Fibroblast of skin of scalp (primary cell): ENCODE measurements around the gene CARHSP1. TPM values are rescaled to one million over a fixed set of nuclear protein-coding genes. Genes with fewer than 3 reads are reported as not detected.
"Not testable (repeated sequence)": the region's sequence is repeated elsewhere in the genome, so short reads cannot be mapped to it uniquely, and the experiment has no call there.

Experiments used
- DNase-seq: peaks from one replicate; pipeline ENCODE4 v3.0.0-alpha.2; 2013
- polyA plus RNA-seq, 2 experiments: library from polyadenylated mRNA; unstranded; fragments of 120-200 nt; gene quantifications; one replicate each; pipeline ENCODE4 v1.2.1, GENCODE V29; 2013; ENCODE audit not compliant: insufficient read length in 2 of 2

CARHSP1 gene
- polyA plus RNA-seq (2013, experiment 1 of 2; ENCODE audit: insufficient read length) = 102 TPM
- polyA plus RNA-seq (2013, experiment 2 of 2; ENCODE audit: insufficient read length) = 90.4 TPM

DNA sequence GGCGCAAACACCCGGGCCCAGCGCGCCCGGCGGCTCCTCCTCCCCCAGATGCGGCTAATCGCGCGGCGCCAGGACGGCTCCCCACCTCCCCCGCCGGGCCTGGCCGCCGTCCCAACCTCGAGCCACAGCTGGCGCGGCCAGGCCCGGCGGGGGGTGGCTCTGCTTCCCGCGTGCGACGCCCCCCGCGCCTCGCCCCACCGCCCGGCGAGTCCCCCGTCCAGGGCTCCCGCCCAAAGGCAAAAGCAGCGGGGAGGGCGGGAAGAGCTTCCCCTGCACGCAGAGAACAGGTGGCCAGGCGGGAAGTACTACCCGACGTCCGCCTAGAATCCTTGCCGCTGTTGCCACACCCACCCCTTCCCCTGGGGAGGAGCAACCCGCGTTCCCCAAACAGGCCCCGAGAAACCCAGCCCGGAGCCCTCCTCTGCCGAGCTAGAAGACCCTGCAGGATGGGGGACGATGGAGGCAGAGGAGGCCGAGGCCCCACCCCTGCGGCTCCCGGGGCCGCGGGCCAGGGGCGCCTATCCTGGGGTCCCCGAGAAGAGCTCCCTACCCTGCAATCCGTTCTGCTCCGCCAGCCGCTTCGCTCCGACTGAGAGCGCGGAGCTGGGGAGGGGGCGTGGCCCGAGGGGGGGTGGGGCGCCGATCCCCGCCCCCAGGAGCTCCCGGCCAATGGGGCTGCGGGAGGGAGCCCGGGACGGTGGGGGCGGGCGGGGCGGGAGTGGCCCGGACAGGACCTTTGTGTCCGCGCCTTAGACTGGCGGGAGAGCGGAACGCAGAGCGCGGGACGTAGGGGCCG is at the start of gene CARHSP1:
Gene CARHSP1, minus strand, starts transcription at position 591 of the 796 bp plus-strand sequence. CDS start 9,678 bp downstream, outside the sequence.
- DNase-seq = peak; percentile 91

DNA sequence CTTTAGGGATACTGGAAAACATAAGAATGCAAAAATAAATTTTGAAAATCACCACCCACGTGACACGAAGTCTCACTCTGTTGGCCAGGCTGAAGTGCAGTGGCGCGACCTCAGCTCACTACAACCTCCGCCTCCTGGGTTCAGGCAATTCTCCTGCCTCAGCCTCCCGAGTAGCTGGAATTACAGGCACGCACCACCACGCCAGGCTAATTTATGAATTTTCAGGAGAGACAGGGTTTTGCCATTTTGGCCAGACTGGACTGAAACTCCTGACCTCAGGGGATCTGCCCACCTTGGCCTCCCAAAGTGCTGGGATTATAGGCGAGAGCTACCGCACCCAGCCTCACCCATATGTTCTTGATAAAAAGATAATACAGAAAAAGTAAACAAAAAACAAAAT is 48.5 kb upstream of the CARHSP1 start:
- not testable (repeated sequence) for DNase-seq

DNA sequence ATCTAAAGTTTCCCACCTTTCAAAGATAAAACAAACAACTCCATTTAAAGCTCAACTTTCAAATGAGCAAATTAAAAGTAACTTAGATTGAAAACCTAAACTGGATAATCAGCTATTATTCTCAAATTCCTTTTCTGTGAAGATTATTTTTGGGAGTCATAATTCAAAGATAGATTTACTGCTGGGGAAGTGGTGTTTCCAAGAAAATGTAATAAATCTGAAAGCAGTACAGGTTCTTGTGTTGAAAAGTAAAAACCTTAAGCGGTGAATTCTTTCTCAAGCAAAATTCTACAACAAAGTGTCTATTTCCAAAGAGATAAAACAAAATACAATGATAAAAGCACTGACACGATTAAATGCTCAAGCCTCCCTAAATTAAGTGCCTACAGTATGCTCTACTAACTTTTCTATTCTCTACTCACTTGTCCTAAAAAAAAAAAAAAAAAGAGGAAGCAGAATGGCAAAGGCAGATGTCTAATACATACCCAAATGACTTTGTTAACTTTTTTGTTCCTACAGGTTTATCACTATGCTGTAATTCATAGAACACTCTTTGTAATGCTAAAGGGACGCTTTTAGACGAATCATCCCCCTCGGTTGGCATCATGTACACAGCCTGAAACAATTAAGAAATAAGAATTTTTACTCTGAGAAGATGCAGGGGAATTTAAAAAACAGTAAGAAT is 47.9 kb upstream of the CARHSP1 start:
- no peak for DNase-seq

DNA sequence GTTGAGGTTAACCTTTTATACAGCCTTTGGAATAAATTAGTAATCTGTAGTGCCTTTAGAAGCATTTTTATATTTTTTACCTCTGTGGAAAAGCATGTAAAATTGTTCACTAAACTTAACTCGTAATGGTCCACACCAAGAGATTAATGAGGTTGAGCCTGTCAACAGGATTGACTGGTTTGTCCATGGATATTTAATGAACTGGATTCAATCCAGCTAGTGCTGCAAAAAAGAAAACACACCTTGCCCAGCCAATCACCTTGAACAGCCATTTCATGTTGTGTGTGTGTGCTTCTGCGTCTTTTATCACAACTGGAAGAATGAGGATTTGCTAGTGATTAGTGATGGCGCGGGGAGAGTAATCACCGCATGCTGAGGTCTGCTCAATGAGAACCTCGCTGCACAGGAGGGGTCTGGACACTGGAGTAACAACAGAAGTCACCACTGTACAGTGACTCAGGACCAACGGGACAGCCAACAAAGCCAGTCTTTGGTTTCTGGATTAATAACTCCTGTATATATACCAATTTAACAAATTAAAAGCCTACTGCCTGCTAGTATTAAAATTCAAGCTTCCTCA is 47.0 kb upstream of the CARHSP1 start:
- no peak for DNase-seq

DNA sequence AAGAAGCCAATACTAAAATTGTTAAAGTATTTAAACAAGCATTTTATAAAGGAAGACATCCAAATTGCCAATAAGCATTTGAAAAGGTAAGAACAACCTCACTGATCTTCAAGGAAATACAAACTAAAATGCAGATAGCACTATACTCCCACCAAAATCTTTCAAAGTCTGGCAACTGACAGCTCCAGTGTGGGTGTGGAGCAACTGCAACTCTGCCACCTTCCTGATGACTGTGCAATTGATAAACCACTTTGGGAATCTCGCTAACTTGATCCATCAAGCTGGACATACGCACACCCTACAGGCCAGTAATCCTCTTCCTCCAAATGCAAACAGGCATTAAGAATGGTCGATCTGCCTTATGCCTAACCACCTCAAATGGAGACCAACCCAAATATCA is 45.3 kb upstream of the CARHSP1 start:
- DNase-seq = no peak

DNA sequence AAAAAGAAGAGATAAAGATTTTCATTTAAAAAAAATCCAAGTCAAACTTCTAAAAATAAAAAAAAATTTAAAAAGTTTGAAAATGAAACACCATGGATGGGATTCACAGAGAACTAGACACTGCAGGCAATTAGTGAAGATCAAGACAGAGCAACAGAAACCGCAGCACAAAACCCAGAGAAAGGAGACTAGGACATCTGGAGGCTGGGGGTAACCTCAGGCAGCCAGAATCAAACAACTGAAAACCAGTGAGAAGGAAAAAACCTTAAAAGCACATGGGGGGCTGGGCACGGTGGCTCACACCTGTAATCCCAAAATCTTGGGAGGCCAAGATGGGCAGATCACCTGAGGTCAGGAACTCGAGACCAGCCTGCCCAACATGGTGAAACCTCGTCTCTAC is 44.0 kb upstream of the CARHSP1 start:
- DNase-seq = no peak

DNA sequence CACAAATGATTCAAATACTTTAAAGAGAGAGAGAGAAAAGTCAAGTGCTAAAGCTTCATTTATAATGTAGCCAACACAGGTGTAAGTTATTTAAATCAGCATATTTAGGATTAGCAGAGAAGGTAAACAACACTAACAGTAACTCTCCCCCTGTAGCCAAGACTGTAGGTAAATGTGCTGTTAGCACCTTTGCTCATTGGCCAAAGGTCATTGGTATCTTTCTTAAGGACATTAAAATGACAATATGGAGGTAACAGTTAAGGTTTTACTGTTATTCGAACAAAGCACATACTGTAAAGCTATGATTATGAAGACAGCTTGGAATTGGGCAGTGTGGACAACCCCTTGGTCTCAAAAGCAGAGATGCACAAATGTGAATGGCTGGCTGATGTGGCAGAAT is 42.0 kb upstream of the CARHSP1 start:
- DNase-seq = no peak

DNA sequence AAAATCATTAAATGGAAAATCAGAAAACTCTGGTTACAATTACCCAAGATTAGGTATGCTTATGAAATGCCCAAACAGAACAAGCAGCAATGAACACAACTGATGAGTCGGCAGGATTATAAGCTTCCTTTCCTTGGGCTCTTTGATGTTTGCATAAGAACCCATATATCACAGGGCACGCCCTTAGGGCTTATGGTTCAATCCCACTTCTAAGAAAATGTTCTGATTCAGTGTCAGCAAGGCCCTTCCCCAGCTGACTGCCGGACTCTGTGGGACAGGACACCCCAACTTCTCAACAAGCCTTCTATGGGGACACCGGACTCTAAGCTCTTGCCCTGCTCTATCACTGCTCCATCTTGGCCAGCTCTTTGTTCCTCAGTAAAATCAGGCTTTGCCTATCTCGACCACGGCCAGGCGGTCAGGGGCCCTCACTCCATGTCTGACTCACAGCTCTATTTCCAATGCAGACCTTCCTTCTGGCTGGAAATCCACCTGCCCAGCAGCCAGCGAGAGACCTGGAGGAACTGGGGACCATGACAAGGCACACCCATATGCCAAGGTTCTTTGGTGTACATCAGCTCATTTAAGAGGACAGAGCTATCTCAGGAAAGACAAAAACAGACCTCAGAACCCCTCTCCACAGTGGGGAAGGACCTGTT is 40.1 kb upstream of the CARHSP1 start:
- no peak for DNase-seq

DNA sequence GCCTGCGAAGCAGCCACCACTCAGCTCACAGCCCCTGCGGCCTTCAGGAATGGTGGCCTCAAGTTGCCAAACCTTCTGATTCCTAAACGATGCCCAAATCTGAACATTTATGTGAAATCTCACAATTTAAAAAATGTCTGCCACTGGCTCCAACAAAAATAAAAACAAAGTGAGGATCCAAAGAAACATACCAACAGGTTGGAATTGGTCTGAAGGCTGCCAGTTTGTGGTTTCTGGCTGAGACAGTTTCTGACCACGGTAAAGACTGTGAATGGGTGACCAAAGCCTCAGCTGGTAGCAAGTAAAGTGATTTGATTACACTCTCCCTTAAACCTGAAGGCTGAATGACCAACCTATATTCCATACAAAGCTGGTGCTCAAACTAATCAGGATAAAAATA is 38.3 kb upstream of the CARHSP1 start:
- no peak for DNase-seq

DNA sequence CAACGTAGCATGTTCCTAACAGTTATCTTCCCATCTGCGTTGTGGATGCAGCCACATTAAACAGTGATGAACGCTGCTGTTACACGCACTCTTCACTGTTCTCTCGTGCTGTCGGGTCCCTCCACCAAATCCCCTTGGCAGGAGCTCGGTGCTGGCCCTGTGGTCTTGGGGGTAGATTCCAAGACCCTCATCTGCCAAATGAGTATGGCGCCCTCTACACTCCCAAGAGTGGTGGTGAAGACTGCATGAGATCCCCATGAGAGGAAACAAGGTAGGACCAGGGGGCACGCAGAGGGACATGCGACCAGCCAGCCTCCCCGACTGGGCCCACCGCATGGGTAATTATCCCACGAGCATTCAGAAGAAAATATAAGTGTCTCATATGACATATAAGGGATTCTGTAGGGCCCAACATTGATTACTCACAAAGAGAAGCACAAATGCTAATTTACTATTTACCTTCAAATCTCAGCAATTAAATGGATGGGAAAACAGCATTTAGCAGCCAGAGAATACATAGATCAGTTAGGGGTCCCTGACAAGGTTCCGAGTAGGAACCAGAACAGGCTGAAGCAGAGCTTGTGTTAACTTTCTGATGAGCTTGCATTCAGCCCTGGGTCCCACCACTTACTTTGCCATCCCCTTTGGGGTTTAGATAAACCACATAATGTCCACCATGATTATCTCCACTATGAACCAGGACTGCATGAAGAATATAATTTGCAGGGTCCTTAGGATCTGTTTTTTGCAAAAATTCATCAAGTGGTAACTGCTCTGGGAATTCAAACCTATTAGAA is 37.2 kb upstream of the CARHSP1 start:
- DNase-seq = no peak

DNA sequence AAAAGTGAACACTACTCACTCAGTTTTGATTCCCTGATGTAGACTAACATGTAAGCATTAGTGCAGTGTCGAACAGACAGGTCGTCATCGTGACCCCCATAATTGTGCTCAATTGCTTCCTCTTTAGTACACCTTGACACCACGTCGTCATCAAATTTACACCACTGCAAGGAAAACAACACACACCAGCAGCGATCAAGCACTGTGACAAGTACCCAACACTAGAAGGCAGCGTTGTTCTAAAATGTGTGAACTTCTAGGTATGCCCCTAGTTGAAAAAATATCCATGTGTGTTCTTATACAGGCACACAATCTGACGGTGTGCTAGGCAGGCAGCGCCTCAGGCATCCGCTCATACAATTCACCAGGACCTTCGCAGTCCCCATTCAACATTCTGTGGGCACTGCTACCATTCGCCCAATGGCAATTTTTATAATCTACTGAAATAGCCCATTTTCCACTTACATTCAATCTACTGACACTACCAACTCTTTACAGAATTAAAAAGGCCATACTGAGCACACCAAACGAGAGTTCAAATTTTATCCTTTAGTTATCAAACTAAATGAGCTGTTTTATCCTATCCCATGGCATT is 36.5 kb upstream of the CARHSP1 start:
- peak; percentile 33 for DNase-seq

DNA sequence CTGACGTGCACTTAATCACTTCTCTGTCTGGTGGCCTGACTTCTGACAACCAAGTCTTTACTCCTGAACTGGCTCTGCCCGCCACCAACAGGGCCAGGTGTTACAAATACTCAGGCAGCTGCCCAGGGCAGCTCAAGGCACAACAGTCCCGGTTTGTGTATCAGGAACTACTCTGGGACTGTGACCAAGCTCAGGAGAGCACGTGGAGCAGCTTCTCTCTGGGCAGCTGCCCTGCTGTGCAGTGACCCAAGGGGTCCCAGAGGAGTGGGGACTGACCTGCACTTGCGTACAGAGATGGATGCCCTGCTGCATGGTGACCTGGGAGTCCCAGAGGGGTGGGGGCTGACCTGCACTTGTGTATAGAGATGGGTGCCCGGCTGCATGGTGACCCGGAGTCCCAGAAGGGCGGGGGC is 35.2 kb upstream of the CARHSP1 start:
- no peak for DNase-seq

DNA sequence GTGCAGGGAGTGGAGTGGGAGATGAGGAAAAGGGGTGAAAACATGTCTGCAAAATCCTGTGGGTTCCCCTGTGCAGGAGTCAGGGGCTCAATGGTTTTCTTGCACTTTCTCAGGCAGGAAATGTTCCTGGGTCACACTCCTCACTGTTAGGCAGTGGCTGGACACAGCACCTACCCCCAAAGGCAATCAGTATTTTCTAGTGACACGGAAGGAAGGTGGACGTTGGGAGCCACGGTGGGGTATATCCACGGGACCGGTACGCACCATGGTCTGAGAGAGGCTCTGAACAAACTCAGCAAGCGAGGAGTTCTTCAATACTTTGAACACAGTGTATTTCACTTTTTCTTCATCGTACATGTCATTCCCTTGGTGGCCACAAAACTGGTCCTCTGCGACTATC is 34.2 kb upstream of the CARHSP1 start:
- no peak for DNase-seq

DNA sequence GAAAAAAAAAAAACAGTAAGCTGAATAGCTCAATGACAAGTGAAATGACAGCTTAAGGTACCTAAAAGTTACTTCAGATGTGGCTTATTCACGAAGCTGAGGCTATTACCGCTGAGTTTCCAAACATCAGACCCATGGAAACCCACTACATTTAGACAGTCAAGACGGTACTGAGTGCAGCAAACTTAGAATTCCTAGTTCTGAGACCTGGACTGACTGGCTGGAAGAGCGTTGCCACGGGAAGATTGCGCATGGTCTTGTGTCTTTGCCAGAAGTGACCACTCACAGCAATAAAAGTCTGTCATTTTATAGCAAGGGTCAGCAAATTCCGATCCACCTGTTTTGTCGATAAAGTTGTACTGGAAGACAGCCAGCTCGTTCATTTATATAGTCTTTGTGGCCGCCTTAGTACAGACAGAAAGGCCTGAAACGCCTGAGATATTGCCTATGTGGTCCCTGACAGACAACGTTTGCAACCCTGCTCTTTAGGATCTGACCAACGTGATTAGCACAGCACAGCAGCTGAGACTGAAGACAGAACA is 32.6 kb upstream of the CARHSP1 start:
- DNase-seq = no peak

DNA sequence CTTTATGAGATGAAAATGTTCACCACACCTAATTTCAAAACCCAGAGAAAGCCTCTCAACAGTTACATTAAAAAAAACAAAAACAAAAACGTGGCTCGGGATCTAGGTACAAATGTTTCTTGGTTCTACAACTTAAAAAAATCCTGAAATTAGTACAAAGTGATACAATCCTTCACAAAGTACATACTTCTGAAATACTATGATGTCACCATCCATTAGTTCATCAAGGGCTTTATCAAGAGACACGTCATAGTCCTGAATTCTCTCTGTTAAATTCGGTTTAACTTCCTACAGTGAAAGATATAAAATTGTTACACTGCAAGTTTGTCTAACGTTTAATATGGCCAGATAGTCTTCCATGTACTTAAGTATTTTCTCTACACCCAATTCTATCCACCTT is 31.5 kb upstream of the CARHSP1 start:
- DNase-seq = no peak

DNA sequence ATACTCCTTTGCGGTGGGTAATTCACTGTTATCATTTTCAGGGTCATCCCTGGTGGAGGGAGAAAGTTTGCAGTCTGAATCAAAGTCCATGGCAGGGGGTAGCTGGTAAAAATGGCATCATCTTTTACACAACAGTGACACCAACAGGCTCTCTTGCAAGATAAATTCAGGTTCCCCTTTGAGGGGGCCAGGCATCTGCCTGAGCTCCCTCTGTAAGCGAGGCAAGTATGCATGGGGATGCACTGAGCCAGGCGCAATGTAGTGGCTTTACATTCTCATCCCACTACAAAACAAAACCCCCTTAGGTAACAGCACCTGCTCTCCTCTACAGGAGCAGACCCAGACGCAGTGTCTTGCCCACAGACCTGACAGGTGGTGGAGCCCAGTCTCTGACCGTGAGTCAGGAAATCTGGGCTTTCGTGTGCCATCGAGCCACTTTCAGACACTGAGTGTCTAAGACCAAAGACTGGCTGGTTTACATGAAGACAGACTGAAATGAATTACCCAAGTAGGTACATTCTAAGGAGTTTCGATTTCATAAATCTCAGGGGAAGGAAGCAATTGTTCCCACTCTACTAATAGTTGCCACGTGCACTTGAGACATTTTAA is 31.0 kb upstream of the CARHSP1 start:
- no peak for DNase-seq

DNA sequence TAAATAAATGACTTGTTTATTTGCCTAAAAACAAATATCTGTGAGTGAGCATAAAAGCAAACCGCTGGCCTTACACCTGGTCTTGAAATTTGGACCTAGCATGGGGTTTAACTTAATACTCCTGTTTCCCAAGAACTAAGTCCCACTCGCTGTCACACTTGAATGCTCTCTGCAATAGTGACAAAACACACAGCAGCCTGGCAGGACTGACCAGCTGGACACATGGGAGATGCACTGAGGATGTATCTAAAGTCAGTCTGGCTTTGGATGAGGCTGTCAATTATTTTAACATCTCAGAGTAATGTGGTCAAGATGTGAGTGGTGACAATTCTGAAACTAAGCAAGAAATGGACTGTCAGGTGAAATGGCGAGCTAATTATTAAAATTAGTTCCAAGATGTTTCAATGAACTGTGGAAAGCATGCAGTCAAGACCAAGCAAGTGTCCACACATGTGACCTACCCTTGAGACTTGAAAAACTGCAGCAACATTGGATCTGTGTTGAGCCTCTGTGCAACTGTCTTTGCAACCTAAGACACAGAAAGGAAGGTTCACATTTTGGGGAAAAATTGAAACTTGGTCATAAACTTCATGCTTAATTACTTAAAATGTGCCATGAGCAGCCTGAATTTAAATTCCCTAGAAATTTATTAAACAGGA is 30.0 kb upstream of the CARHSP1 start:
- DNase-seq = no peak

DNA sequence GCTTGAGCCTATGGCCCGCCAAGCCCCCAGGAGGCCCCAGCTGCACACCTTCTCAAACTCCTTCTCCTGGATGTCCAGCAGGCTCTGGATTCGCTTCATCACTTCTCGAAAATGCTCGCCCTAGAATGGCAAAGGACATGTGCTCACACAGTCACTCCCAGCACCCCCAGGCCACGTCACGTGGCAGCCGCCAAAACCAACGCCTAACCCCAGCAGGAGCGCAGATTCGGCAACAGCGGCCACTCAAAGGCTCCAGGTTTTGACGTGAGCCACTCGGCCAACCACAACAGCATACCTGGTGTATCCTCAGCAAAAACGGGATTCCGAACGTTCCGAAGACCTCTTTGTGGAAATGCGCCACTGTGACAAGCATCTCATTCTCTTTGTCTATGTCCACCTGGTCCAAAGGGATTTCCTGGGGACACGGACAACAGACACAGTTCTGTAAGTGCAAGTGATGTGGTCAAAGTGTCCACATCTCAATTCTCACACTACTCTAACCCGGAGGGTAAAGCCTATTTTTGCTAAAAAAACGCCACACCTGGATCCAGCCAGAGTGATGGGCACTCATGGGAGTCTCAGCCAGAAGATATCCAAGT is 26.0 kb upstream of the CARHSP1 start:
- no peak for DNase-seq

DNA sequence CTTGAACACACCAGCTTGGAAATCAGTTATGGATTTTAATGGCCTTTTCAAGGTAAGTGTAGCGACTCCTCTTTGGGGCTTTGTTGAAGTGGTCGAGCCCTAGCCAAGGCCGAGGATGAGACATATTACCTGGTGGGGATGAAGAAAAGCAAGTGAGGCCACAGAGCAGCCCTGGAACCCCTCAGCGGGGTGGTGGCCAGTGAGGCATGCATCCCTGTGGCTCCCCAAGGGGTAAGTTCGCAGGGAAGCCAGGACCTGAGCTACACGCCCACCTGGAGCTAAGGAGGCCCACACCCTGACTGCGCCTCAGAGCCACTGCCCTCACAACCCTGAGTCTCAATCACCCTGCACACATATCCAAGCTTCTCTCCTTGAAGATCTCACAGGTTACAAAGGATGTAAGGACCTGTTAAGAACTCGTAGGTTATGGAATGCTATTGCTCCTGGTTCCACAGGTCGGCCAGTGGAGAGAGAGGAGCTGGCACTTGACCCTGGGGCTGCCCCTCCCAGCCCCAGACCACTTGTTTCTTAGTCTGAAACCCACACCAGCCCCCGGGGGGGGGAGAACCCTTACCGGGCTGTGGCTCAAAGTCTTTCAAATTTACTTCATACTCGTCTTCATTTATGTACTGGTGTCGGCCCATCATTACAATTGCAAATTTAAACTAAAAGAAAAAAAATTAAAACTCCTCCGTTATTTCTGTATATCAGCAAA is 25.3 kb upstream of the CARHSP1 start:
- no peak for DNase-seq
